Omental fat pad (tissue), 4 donors: ENCODE measurements around the gene LCLAT1. TPM values are rescaled to one million over a fixed set of nuclear protein-coding genes. Genes with fewer than 3 reads are reported as not detected.
"Not testable (repeated sequence)": the region's sequence is repeated elsewhere in the genome, so short reads cannot be mapped to it uniquely, and the experiment has no call there.

Experiments used
- ATAC-seq: fragments of 150-250 bp; one replicate; pipeline ENCODE4 v1.9.1; 2016; ENCODE audit warnings: mild to moderate bottlenecking, moderate library complexity; ENCODE audit not compliant: low FRiP score
- DNase-seq: peaks from one replicate; pipeline ENCODE4 v3.0.0-alpha.2; 2019; ENCODE audit warnings: low spot score
- total RNA-seq, 4 donors: library from RNA; depleted of rRNA; stranded (reverse); fragments of >200 nt; gene quantifications; one replicate each; pipeline ENCODE4 v1.1.0, GENCODE V29; 2016
- TF ChIP-seq, protein P1 (sequence below), 3 donors: fragments of 450-650 bp; IDR thresholded peaks; one replicate each; pipeline ENCODE4 v1.5.1; 2016 to 2017; ENCODE audit warnings: antibody characterized with exemption in 3 of 3, mild to moderate bottlenecking in 3 of 3, moderate library complexity in 2 of 3

LCLAT1 gene
- total RNA-seq, 4 donors from 2014 or later = 6.7 to 10.9 (median 8.7) TPM

DNA sequence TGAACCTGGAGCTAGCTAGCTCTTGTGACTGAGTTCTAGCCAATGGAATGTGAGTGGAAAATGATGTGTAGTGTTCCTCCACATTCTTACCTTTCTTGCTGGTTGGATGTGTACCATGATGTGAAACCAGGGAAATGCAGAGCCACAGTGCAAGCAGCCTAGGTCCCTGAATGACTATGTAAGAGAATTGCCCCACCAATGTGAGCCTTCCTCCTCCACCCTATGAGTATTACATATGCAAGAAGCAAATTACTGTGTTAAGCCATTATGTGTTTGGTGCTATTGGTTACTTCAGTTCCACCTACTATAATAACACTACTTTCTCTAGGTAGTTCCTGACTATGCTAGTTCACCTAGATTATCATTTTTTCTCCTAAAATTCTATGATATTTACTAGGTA lies 39.6 kb downstream of the LCLAT1 start:
- TF ChIP-seq, protein P1, sequence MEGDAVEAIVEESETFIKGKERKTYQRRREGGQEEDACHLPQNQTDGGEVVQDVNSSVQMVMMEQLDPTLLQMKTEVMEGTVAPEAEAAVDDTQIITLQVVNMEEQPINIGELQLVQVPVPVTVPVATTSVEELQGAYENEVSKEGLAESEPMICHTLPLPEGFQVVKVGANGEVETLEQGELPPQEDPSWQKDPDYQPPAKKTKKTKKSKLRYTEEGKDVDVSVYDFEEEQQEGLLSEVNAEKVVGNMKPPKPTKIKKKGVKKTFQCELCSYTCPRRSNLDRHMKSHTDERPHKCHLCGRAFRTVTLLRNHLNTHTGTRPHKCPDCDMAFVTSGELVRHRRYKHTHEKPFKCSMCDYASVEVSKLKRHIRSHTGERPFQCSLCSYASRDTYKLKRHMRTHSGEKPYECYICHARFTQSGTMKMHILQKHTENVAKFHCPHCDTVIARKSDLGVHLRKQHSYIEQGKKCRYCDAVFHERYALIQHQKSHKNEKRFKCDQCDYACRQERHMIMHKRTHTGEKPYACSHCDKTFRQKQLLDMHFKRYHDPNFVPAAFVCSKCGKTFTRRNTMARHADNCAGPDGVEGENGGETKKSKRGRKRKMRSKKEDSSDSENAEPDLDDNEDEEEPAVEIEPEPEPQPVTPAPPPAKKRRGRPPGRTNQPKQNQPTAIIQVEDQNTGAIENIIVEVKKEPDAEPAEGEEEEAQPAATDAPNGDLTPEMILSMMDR (IDR thresholded peaks at IDR 0.05) = no peak
- no peak for DNase-seq

DNA sequence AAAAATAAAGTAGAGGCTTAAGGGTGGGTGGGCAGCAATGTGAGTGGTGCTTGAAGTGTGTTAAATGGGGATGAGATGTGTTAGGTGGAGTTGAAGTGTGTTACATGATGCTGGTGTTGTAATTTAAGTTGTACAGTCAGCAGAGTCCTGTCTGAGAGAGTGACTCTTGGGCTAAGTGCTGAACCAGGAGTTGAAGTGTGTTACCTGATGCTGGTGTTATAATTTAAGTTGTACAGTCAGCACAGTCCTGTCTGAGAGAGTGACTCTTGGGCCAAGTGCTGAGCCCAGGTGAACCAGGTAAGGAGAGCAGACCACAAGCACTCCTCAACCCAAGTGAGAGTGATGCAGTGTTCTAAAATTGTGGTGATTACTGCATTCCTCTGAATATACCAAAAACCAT lies 40.6 kb downstream of the LCLAT1 start:
- DNase-seq (no peak), ATAC-seq (no peak)
- TF ChIP-seq, protein P1 (IDR thresholded peaks at IDR 0.05) = no peak

More for the DNA sequence above, 39.6 kb downstream of the LCLAT1 start:
- no peak for ATAC-seq

- ATAC-seq = no peak
- TF ChIP-seq, protein P1 (IDR thresholded peaks at IDR 0.05) = no peak
- no peak for DNase-seq
Observed at GRCh38 chr2:30488012-30488659, 41.1 kb downstream of the LCLAT1 start.

- TF ChIP-seq, protein P1 (IDR thresholded peaks at IDR 0.05) = no peak
- ATAC-seq (no peak), DNase-seq (no peak)
Observed at GRCh38 chr2:30491225-30491624, 44.2 kb downstream of the LCLAT1 start.

- DNase-seq (no peak), ATAC-seq (no peak)
- TF ChIP-seq, protein P1 (IDR thresholded peaks at IDR 0.05) = no peak
Observed at GRCh38 chr2:30492185-30492584, 45.1 kb downstream of the LCLAT1 start.

DNA sequence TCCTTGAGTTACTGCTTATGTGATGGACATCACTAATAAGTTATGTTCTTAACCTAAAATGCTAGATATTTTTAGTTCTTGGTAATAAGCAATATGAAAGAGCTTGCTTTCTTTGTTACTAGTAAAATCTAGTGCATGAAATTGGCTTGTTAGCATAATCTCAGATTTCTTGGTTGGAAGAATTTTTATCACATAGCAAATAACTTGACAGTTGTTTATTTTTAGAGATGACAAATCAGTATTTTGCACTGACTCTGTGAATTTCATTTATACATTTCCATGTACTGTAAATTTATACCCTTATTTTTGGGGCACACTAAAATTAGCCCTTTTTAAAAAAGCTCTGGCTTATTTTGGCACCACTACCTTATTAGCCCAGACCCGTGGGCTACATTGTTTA lies 45.6 kb downstream of the LCLAT1 start:
- no peak for ATAC-seq
- no peak for DNase-seq
- TF ChIP-seq, protein P1 (IDR thresholded peaks at IDR 0.05) = no peak

DNA sequence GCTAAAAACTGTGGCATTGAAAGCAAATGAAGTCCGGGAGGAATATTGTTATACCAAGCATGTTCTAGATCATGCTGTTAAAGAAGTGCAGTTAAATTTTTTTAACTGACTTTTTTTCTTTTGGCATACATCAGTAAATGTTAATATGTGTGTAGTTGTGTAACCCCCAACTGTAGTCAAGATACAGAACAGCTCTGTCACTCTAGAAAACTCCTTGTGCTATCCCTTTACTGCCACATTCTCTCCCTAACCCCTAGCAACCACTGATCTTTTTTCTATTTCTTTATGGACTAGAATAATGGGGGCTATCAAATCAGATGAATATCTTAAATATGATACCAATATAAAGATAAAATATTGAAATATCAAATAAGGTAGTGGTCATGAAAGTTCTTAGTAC lies 46.4 kb downstream of the LCLAT1 start:
- TF ChIP-seq, protein P1 (IDR thresholded peaks at IDR 0.05) = no peak
- no peak for DNase-seq
- ATAC-seq = no peak

- DNase-seq, ATAC-seq: not testable (repeated sequence)
Observed at GRCh38 chr2:30495896-30496295, 48.9 kb downstream of the LCLAT1 start.
